ENCODE results near the gene DENND6A. TPM values are rescaled to one million over a fixed set of nuclear protein-coding genes. Genes with fewer than 3 reads are reported as not detected.
A peak's percentile ranks its signal among the peaks of the same experiment; 100 is the strongest.
"Not testable (repeated sequence)": the region's sequence is repeated elsewhere in the genome, so short reads cannot be mapped to it uniquely, and the experiment has no call there.

Gene DENND6A
- total RNA-seq, 1 donor from 2014 or later, result 29.7 TPM

- H3K4me1 ChIP-seq (ENCODE audit: control insufficient read depth in 3 of 3, insufficient read depth in 3 of 3, low read length in 3 of 3), result no peaks in the 10 kb centered on the region
- no peaks in the 10 kb centered on the region for H3K36me3 ChIP-seq (ENCODE audit: control insufficient read depth in 3 of 3, insufficient read depth in 3 of 3, low read length in 3 of 3)
- no peaks in the 10 kb centered on the region for H3K9me3 ChIP-seq (ENCODE audit: control insufficient read depth in 3 of 3, low read length in 3 of 3)
- H3K27ac ChIP-seq (ENCODE audit: low read depth, low read length), result no peak overlapping the region
- no peak overlapping the region for H3K4me3 ChIP-seq (ENCODE audit: low read length in 3 of 3)
- H3K9ac ChIP-seq (ENCODE audit: low read depth in 1 of 3, low read length in 3 of 3), result no peak overlapping the region
- no peaks in the 10 kb centered on the region for H3K27me3 ChIP-seq (ENCODE audit: control insufficient read depth in 3 of 3, insufficient read depth in 3 of 3, low read length in 3 of 3)
These were observed 34.2 kb upstream of the DENND6A start for GRCh38 chr3:57727106-57727505.

- no peaks in the 10 kb centered on the region for H3K9me3 ChIP-seq (ENCODE audit: control insufficient read depth in 3 of 3, low read length in 3 of 3)
- no peaks in the 10 kb centered on the region for H3K4me1 ChIP-seq (ENCODE audit: control insufficient read depth in 3 of 3, insufficient read depth in 3 of 3, low read length in 3 of 3)
- no peaks in the 10 kb centered on the region for H3K27me3 ChIP-seq (ENCODE audit: control insufficient read depth in 3 of 3, insufficient read depth in 3 of 3, low read length in 3 of 3)
- no peak overlapping the region for H3K9ac ChIP-seq (ENCODE audit: low read depth in 1 of 3, low read length in 3 of 3)
- no peaks in the 10 kb centered on the region for H3K36me3 ChIP-seq (ENCODE audit: control insufficient read depth in 3 of 3, insufficient read depth in 3 of 3, low read length in 3 of 3)
- H3K4me3 ChIP-seq (ENCODE audit: low read length in 3 of 3), result no peak overlapping the region
- no peak overlapping the region for H3K27ac ChIP-seq (ENCODE audit: low read depth, low read length)
These were observed 33.5 kb upstream of the DENND6A start for GRCh38 chr3:57726397-57726796.

DNA sequence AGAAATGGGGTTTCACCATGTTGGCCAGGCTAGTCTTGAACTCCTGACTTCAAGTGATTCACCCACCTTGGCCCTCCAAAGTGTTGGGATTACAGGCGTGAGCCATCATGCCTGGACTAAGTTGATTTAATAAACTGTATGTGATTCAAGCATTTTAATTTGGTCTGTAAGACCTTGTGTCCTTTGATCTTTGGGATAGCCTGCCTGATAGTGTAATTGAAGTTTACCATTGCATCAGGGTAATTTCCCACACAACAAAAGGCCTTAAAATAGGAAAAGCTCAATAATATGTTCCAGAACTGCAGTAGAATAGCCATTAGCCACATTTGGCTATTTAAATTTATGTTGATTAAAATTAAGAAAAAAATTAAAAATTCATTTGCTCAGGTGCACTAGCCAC, 25.2 kb upstream of the DENND6A start:
- no peak overlapping the region for H3K27ac ChIP-seq (ENCODE audit: low read depth, low read length)
- H3K9me3 ChIP-seq (ENCODE audit: control insufficient read depth in 3 of 3, low read length in 3 of 3), result no peaks in the 10 kb centered on the region
- H3K27me3 ChIP-seq (ENCODE audit: control insufficient read depth in 3 of 3, insufficient read depth in 3 of 3, low read length in 3 of 3), result no peaks in the 10 kb centered on the region
- no peak overlapping the region for H3K9ac ChIP-seq (ENCODE audit: low read depth in 1 of 3, low read length in 3 of 3)
- no peak overlapping the region for H3K4me3 ChIP-seq (ENCODE audit: low read length in 3 of 3)
- no peaks in the 10 kb centered on the region for H3K36me3 ChIP-seq (ENCODE audit: control insufficient read depth in 3 of 3, insufficient read depth in 3 of 3, low read length in 3 of 3)
- H3K4me1 ChIP-seq (ENCODE audit: control insufficient read depth in 3 of 3, insufficient read depth in 3 of 3, low read length in 3 of 3), result no peaks in the 10 kb centered on the region

GRCh38 chr3:57717205-57717868, 24.5 kb upstream of the DENND6A start:
- H3K27ac ChIP-seq (ENCODE audit: low read depth, low read length), result no peak overlapping the region
- no peaks in the 10 kb centered on the region for H3K27me3 ChIP-seq (ENCODE audit: control insufficient read depth in 3 of 3, insufficient read depth in 3 of 3, low read length in 3 of 3)
- H3K9me3 ChIP-seq (ENCODE audit: control insufficient read depth in 3 of 3, low read length in 3 of 3), result no peaks in the 10 kb centered on the region
- H3K9ac ChIP-seq (ENCODE audit: low read depth in 1 of 3, low read length in 3 of 3), result no peak overlapping the region
- H3K4me3 ChIP-seq (ENCODE audit: low read length in 3 of 3), result no peak overlapping the region
- no peaks in the 10 kb centered on the region for H3K4me1 ChIP-seq (ENCODE audit: control insufficient read depth in 3 of 3, insufficient read depth in 3 of 3, low read length in 3 of 3)
- no peaks in the 10 kb centered on the region for H3K36me3 ChIP-seq (ENCODE audit: control insufficient read depth in 3 of 3, insufficient read depth in 3 of 3, low read length in 3 of 3)

GRCh38 chr3:57715686-57716085, 22.8 kb upstream of the DENND6A start:
- no peak overlapping the region for H3K27ac ChIP-seq (ENCODE audit: low read depth, low read length)
- no peaks in the 10 kb centered on the region for H3K36me3 ChIP-seq (ENCODE audit: control insufficient read depth in 3 of 3, insufficient read depth in 3 of 3, low read length in 3 of 3)
- no peak overlapping the region for H3K9ac ChIP-seq (ENCODE audit: low read depth in 1 of 3, low read length in 3 of 3)
- no peak overlapping the region for H3K4me3 ChIP-seq (ENCODE audit: low read length in 3 of 3)
- H3K9me3 ChIP-seq (ENCODE audit: control insufficient read depth in 3 of 3, low read length in 3 of 3), result no peaks in the 10 kb centered on the region
- H3K4me1 ChIP-seq (ENCODE audit: control insufficient read depth in 3 of 3, insufficient read depth in 3 of 3, low read length in 3 of 3), result no peaks in the 10 kb centered on the region
- H3K27me3 ChIP-seq (ENCODE audit: control insufficient read depth in 3 of 3, insufficient read depth in 3 of 3, low read length in 3 of 3), result no peaks in the 10 kb centered on the region

DNA sequence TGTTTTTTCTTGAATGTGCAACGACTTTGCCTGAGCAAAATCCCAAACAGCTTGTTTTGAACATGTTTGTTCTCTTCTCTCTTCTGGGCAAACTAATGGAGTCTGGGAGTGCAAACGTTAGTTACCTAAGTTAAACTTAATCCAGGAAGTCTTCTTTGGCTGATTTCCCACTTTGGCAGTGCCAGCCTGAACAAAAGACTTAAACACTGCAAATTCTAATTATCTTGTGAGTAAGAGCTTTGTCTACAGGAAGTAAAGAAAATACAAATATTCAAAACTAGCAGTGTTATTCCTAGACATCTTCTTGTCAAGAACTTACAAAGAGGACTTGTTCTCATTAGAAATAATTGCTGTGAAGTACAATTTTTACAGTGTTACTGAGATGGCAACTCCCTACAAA, 16.7 kb upstream of the DENND6A start:
- no peaks in the 10 kb centered on the region for H3K36me3 ChIP-seq (ENCODE audit: control insufficient read depth in 3 of 3, insufficient read depth in 3 of 3, low read length in 3 of 3)
- no peak overlapping the region for H3K4me3 ChIP-seq (ENCODE audit: low read length in 3 of 3)

GRCh38 chr3:57709031-57709430, 16.2 kb upstream of the DENND6A start:
- Histone ChIP-seq H3K4me1 (ENCODE audit: control insufficient read depth in 3 of 3, insufficient read depth in 3 of 3, low read length in 3 of 3) (peaks cover 0 to 3% (median 0%) of the 10 kb centered on the region in 3 donors), H3K27ac (ENCODE audit: low read depth, low read length) (no peak overlapping the region), H3K36me3 (ENCODE audit: control insufficient read depth in 3 of 3, insufficient read depth in 3 of 3, low read length in 3 of 3) (no peaks in the 10 kb centered on the region), H3K27me3 (ENCODE audit: control insufficient read depth in 3 of 3, insufficient read depth in 3 of 3, low read length in 3 of 3) (no peaks in the 10 kb centered on the region), H3K4me3 (ENCODE audit: low read length in 3 of 3) (no peak overlapping the region), H3K9me3 (ENCODE audit: control insufficient read depth in 3 of 3, low read length in 3 of 3) (no peaks in the 10 kb centered on the region), H3K9ac (ENCODE audit: low read depth in 1 of 3, low read length in 3 of 3) (peak overlapping the region in 1 of 3 donors; percentile 20)

More for the DNA sequence above, 16.7 kb upstream of the DENND6A start:
- peak overlapping the region in 1 of 3 donors; percentile 20 for H3K9ac ChIP-seq (ENCODE audit: low read depth in 1 of 3, low read length in 3 of 3)
- H3K27me3 ChIP-seq (ENCODE audit: control insufficient read depth in 3 of 3, insufficient read depth in 3 of 3, low read length in 3 of 3), result no peaks in the 10 kb centered on the region
- no peak overlapping the region for H3K27ac ChIP-seq (ENCODE audit: low read depth, low read length)
- H3K9me3 ChIP-seq (ENCODE audit: control insufficient read depth in 3 of 3, low read length in 3 of 3), result no peaks in the 10 kb centered on the region
- H3K4me1 ChIP-seq (ENCODE audit: control insufficient read depth in 3 of 3, insufficient read depth in 3 of 3, low read length in 3 of 3), result peaks cover 0 to 3% (median 0%) of the 10 kb centered on the region in 3 donors

DNA sequence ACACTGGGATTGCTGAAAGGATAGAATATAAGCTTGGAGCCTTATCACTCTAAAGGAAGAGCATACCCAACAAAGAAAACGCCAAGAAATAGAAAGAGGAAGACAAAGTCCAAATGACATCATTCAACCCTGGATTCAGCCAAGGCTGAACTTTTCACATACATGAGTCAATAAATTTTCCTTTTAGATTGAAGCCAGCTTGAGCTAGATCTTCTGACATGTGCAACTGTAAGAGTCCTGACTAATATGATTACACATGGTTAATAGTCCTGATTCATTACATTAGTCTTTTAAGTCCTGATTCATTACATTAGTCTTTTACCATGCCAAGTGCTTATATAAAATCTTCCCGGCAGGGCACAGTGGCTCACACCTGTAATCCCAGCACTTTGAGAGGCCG, 13.6 kb upstream of the DENND6A start:
- H3K4me1 ChIP-seq (ENCODE audit: control insufficient read depth in 3 of 3, insufficient read depth in 3 of 3, low read length in 3 of 3), result peaks cover 0 to 3% (median 0%) of the 10 kb centered on the region in 3 donors
- no peaks in the 10 kb centered on the region for H3K9me3 ChIP-seq (ENCODE audit: control insufficient read depth in 3 of 3, low read length in 3 of 3)
- no peak overlapping the region for H3K27ac ChIP-seq (ENCODE audit: low read depth, low read length)
- no peaks in the 10 kb centered on the region for H3K36me3 ChIP-seq (ENCODE audit: control insufficient read depth in 3 of 3, insufficient read depth in 3 of 3, low read length in 3 of 3)
- H3K4me3 ChIP-seq (ENCODE audit: low read length in 3 of 3), result no peak overlapping the region
- H3K9ac ChIP-seq (ENCODE audit: low read depth in 1 of 3, low read length in 3 of 3), result no peak overlapping the region
- no peaks in the 10 kb centered on the region for H3K27me3 ChIP-seq (ENCODE audit: control insufficient read depth in 3 of 3, insufficient read depth in 3 of 3, low read length in 3 of 3)

DNA sequence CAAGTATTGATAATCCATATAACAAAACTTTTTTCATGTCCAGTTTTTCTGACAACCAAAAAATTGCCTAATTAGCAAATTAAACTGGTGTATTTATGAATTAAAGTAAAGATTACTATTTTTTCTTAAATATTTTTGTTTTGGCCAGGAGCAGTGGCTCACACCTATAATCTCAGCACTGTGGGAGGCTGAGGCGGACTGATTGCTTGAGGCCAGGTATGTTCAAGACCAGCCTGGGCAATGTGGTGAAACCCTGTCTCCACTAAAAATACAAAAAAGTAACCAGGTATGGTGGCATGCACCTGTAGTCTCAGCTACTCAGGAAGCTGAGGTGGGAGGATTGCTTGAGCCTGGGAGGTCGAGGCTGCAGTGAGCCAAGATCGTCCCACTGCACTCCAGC, 12.5 kb upstream of the DENND6A start:
- not testable (repeated sequence) for H3K9me3 ChIP-seq (ENCODE audit: control insufficient read depth in 3 of 3, low read length in 3 of 3); H3K36me3 ChIP-seq (ENCODE audit: control insufficient read depth in 3 of 3, insufficient read depth in 3 of 3, low read length in 3 of 3); H3K4me1 ChIP-seq (ENCODE audit: control insufficient read depth in 3 of 3, insufficient read depth in 3 of 3, low read length in 3 of 3); H3K27ac ChIP-seq (ENCODE audit: low read depth, low read length); H3K27me3 ChIP-seq (ENCODE audit: control insufficient read depth in 3 of 3, insufficient read depth in 3 of 3, low read length in 3 of 3); H3K9ac ChIP-seq (ENCODE audit: low read depth in 1 of 3, low read length in 3 of 3); H3K4me3 ChIP-seq (ENCODE audit: low read length in 3 of 3)

- no peaks in the 10 kb centered on the region for H3K27me3 ChIP-seq (ENCODE audit: control insufficient read depth in 3 of 3, insufficient read depth in 3 of 3, low read length in 3 of 3)
- no peaks in the 10 kb centered on the region for H3K36me3 ChIP-seq (ENCODE audit: control insufficient read depth in 3 of 3, insufficient read depth in 3 of 3, low read length in 3 of 3)
- no peak overlapping the region for H3K9ac ChIP-seq (ENCODE audit: low read depth in 1 of 3, low read length in 3 of 3)
- no peak overlapping the region for H3K4me3 ChIP-seq (ENCODE audit: low read length in 3 of 3)
- peaks cover 5 to 8% (median 7%) of the 10 kb centered on the region in 3 donors for H3K4me1 ChIP-seq (ENCODE audit: control insufficient read depth in 3 of 3, insufficient read depth in 3 of 3, low read length in 3 of 3)
- no peak overlapping the region for H3K27ac ChIP-seq (ENCODE audit: low read depth, low read length)
- no peaks in the 10 kb centered on the region for H3K9me3 ChIP-seq (ENCODE audit: control insufficient read depth in 3 of 3, low read length in 3 of 3)
These were observed 8.9 kb upstream of the DENND6A start for GRCh38 chr3:57701781-57702180.
